Putamen (tissue), 1 donor: ENCODE results near the gene FGFR4.

Experiments
- DNase-seq: peaks from one replicate; pipeline ENCODE4 v3.0.0-alpha.2; 2016; ENCODE audit warnings: low spot score

FGFR4 gene

DNA sequence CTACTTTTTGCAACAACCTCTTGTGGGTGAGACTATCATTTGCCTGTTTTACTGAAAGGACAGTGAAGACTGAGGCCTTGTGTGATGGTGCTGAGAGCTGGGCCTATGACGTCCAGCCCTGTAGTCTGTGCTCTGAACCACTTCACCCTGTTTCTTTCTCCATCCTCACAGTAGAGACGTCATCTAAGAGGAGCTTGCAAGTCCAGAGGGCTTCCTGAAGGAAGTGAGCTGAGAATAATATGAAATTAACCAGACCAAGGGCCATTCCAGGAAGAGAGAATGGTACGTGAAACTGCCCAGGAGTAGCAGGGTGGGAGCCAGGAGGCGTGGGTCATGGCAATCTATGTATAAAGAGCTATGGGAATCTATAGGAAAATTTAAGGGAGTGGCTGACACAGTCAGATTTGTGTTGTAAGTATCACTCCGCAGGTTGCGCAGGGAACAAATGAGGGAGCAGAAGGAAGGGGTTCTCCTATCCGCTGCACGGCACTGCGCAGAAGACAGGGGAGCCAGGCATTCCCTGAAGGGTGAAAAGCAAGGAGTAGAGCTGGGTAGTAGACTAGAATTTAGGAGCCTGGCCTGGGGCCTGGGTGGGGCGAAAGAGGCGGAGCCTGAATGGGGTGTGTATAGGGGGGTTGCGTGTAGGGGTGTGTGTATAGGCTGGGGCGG, 596 bp upstream of the FGFR4 start:
- no peak for DNase-seq

DNA sequence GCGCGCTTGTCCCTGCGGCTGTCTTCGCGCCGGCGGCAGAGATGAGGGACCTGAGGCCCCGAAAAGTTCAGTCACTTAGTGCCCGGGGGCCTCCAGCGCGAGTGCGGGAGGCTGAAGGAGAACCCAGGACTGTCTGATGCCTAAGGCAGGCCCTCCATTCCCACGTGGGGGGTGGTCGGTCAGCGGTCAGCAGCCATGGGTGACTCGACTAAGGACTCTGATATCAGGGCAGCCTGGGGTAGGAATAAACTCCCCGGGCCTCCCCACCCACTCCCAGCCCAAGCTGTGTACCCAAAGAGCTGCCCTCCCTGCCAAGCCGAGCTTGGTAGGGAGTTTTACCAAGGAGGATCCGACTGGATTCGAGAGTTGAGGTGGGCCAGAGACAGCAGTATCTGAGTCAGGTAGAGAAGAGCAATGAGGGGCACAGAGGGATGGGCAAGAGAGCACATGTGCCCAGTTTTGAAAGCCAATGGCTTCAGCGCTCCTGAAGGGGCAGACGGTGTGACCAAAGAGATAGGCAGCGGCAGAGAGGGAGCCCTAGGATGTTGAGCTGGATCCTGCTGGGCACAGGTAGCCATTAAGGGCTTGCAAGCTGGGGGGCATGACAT, 787 bp downstream of the FGFR4 start:
- no peak for DNase-seq

DNA sequence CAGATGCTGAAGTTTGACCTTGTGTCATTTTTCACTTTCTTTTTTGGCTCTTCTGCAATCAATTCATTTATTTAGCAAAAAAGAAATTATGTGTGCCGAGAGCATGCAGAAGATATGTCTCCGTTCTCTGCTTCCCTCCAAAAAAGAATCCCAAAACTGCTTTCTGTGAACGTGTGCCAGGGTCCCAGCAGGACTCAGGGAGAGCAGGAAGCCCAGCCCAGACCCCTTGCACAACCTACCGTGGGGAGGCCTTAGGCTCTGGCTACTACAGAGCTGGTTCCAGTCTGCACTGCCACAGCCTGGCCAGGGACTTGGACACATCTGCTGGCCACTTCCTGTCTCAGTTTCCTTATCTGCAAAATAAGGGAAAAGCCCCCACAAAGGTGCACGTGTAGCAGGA, 2.4 kb downstream of the FGFR4 start:
- no peak for DNase-seq

DNA sequence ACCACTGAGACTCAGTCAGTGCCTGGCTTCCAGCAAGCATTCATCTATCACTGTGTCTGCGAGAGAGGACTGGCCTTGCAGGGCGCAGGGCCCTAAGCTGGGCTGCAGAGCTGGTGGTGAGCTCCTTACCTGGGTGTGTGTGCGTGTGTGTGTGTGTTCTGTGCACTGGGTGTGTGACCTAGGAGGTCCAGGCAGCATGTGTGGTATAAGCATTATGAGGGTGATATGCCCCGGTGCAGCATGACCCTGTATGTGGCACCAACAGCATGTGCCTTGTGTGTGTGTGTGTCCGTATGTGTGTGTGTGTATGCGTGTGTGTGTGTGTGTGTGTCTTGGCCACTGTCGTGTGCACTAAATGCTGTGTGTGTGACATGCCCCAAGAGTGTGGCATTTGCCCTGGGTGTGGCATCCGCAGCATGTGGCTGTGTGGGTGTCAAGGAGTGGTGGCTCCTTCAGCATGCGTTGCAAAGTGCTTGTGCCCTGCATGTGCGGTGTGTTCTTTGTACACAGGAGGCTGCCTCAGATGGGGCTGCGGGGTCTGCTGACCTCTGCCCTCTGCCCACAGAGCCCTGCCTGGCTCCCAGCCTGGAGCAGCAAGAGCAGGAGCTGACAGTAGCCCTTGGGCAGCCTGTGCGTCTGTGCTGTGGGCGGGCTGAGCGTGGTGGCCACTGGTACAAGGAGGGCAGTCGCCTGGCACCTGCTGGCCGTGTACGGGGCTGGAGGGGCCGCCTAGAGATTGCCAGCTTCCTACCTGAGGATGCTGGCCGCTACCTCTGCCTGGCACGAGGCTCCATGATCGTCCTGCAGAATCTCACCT, 3.3 kb downstream of the FGFR4 start:
- DNase-seq, result no peak

DNA sequence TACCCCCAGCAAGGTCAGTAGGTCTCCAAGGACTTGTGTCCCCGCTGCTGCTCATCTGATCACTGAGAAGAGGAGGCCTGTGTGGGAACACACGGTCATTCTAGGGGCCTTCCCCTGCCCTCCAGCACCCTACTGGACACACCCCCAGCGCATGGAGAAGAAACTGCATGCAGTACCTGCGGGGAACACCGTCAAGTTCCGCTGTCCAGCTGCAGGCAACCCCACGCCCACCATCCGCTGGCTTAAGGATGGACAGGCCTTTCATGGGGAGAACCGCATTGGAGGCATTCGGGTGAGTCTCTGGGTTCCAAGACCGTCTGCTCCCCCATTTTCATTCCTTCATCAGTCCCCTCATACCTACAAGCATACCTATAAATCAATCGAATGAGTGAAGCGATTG, 4.1 kb downstream of the FGFR4 start:
- no peak for DNase-seq

DNA sequence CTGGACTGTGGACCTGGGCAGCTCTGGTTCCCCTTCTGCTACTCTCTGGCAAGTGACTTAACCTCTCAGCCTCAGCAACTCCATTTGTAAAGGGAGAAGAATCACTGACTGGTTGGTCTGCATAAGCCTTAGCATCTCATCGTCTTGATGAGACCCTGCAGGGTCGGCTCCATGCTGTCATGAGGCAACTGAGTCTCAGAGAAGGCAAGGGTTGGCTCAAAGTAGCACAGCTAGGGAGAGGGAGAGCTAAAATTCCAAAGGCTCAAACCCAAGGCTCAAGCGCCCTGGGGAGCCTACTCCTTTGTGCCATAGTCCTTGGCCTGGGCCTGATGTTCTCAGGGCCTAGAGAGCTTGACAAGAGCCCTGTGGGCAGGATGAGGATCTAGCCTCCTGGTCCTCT, 4.5 kb downstream of the FGFR4 start:
- no peak for DNase-seq

DNA sequence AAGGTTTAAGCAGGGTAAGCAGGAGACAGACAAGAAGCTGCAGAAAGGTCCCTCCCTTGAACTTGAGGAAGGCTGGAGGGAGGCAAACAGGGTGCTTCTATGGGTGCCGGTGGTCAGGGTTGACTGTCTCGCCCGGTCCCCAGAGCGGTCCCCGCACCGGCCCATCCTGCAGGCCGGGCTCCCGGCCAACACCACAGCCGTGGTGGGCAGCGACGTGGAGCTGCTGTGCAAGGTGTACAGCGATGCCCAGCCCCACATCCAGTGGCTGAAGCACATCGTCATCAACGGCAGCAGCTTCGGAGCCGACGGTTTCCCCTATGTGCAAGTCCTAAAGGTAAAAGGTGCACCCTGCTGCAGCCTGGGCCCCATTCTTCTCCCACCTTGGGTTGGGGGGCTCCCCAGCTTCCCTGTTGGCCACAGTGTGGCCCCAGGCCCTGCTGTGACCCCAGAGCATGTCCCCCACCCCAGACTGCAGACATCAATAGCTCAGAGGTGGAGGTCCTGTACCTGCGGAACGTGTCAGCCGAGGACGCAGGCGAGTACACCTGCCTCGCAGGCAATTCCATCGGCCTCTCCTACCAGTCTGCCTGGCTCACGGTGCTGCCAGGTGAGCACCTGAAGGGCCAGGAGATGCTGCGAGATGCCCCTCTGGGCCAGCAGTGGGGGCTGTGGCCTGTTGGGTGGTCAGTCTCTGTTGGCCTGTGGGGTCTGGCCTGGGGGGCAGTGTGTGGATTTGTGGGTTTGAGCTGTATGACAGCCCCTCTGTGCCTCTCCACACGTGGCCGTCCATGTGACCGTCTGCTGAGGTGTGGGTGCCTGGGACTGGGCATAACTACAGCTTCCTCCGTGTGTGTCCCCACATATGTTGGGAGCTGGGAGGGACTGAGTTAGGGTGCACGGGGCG, 5.7 kb downstream of the FGFR4 start:
- DNase-seq, result no peak

DNA sequence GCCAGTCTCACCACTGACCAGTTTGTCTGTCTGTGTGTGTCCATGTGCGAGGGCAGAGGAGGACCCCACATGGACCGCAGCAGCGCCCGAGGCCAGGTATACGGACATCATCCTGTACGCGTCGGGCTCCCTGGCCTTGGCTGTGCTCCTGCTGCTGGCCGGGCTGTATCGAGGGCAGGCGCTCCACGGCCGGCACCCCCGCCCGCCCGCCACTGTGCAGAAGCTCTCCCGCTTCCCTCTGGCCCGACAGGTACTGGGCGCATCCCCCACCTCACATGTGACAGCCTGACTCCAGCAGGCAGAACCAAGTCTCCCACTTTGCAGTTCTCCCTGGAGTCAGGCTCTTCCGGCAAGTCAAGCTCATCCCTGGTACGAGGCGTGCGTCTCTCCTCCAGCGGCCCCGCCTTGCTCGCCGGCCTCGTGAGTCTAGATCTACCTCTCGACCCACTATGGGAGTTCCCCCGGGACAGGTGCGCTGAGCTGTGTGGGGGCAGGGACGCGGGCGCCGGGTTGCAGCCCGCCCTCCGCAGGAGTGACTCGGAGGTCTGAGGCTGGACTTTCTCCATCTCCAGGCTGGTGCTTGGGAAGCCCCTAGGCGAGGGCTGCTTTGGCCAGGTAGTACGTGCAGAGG, 6.5 kb downstream of the FGFR4 start:
- DNase-seq, result no peak

DNA sequence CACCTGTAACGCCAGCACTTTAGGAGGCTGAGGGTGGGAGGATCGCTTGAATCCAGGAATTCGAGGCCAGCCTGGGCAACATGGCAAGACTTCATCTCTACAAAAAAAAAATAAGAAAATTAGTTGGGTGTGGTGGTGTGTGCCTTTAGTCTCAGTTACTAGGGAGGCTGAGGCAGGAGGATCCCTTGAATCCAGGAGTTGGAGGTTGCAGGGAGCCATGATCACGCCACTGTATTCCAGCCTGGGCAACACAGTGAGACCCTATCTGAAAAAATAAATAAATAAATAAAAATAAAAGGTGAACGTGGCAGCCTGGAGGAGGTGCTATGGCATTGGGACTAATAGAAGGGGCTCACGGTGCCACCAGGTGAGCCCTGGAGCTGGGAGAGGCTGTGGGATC, 7.1 kb downstream of the FGFR4 start:
- DNase-seq, result no peak

DNA sequence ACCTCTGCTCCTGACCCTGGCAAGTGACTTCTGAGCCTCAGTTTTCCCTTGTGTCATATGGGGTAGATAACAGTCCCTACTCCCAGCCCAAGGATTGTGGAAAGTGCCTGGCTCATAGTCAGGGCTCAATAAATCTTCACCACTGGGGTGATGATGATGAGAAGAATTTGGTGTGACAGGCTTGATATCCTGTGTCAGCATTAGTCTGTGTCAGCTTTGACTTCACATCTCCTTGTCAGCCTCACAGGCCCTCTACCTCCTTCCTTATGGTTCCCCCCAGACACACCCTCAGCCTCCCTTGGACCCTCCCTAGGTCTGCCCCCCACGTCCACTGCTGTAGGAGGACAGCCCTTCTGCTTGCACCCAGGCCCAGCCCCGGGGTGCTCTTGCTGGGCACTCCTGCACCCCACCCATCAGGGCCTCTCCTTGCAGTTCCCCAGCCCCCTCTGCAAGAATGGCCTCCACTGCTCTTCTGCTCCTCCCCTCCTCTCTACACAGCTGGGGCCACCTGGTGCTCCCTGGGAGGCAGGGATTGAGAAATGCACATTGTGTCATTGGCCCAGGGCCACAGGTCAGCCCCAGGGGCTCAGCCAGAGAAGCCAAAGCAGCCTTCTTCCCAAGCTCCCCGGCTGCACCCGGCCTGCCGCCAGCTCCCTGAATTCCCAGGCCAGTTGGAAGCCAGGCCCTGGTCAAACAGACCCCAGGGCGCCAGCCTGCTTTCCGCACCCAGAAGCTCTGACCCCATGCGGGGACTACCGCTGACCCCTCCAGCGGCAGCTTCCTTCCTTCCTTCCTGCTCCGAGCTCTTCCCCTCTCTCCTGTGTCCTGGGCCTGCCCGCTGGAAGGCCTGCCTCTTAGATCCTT, 7.7 kb downstream of the FGFR4 start:
- no peak for DNase-seq

DNA sequence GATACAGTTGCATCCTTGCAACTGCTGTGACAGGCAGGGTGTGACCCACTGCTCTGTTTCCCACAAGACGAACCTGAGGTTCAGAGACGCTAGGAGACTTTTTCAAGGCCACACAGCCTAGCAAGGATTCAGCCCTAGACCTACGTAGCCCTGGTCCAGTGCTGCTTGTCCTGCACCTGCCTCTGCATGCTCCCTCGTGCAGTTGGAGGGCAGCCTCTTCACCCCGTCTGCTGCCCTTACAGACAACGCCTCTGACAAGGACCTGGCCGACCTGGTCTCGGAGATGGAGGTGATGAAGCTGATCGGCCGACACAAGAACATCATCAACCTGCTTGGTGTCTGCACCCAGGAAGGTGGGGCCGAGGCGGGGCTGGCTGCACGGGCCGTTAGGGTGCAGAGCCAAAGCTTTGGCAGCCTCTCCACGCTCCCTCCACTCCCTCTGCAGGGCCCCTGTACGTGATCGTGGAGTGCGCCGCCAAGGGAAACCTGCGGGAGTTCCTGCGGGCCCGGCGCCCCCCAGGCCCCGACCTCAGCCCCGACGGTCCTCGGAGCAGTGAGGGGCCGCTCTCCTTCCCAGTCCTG, 8.5 kb downstream of the FGFR4 start:
- DNase-seq, result no peak

DNA sequence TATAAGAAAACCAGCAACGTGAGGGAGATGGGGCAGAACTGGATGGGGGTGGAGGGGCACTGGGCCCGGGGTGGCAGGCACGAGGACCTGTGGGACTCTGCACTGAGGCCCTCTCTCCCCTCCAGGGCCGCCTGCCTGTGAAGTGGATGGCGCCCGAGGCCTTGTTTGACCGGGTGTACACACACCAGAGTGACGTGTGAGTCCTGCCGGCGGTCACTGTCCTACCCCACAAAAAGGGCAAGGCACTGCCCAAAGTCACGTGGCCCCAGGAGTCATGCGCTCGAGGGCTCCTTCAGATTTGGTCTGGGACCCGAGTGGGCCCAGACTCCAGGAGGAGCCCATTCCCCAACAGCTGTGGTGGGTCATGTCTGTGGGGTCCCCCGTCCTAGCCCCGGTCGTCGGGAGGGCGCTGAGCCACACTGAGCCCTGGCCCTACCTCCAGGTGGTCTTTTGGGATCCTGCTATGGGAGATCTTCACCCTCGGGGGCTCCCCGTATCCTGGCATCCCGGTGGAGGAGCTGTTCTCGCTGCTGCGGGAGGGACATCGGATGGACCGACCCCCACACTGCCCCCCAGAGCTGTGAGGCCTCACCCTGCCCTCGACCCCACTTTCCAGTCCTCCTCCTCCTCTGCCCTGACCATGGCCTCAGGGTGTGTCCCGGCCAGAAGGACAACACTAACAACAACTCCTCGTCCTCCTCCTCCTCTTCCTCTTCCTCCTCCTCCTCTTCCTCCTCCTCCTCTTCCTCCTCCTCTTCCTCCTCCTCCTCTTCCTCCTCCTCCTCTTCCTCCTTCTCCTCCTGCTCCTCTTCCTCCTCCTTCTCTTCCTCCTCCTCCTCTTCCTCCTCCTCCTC, 9.7 kb downstream of the FGFR4 start:
- DNase-seq, result no peak

DNA sequence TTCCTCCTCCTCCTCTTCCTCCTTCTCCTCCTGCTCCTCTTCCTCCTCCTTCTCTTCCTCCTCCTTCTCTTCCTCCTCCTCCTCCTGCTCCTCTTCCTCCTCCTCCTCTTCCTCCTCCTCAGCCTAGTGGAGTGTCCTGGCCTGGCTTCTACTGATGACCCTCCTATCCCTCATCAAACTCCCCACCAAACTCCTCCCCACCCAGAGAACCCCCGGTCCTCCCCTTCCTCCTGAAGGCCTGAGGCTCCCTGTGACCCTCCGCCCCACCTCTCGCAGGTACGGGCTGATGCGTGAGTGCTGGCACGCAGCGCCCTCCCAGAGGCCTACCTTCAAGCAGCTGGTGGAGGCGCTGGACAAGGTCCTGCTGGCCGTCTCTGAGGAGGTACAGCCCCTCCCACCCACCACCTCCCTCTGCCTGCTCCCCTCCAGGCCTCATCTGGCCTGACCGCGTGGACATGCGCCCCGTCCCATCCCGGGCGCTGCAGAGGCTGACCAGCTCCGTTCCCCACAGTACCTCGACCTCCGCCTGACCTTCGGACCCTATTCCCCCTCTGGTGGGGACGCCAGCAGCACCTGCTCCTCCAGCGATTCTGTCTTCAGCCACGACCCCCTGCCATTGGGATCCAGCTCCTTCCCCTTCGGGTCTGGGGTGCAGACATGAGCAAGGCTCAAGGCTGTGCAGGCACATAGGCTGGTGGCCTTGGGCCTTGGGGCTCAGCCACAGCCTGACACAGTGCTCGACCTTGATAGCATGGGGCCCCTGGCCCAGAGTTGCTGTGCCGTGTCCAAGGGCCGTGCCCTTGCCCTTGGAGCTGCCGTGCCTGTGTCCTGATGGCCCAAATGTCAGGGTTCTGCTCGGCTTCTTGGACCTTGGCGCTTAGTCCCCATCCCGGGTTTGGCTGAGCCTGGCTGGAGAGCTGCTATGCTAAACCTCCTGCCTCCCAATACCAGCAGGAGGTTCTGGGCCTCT, 10.6 kb downstream of the FGFR4 start:
- DNase-seq, result no peak

DNA sequence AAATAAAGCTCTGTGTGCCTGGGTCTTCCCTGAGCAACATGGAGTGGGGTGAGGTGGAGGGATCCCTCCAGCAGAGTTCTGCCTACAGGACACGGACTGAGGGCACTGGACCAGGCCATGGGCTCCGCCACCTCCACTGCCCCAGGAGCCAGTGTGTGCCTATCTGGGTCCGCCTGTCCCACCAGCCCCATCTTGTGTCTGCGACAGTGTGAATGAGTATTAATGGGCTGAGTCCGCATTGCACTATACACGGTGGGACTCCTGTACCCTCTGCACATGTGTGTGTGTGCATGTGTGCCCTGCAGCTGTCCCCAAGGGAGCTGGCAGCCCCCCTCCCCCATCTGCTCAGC, 11.4 kb downstream of the FGFR4 start:
- DNase-seq, result no peak

DNA sequence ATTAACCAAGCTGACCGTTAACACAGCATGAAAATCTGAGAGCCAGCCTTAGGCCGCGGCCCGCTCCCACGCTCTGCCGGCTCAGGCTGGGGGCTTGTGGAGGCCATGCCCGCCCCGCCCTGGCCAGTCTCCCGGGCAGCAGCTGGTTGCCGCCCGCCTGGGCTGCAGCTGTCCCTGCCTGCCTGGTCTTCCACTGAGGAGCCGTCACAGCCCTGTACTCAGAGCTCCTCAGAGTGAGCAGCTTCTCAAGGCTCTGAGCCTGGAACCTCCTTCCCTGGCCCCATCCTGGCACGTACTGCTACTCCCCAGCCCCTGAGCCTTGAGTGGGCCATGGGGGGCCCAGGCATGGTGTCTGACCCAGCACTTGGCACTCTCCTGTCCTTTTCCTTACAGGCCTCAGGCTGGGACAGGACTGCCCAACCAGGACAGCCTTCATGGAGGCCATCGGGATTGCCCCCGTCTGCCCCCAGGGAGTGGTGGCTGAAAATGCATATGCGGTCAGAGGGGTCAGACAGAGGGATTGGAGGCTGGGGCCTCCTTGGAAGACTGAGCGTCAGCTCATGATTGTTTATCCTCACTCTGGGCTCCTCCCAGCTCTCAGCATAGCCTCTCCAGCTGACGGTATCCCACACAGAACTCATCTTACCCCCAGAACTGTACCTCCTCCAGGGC, 11.9 kb downstream of the FGFR4 start:
- no peak for DNase-seq

DNA sequence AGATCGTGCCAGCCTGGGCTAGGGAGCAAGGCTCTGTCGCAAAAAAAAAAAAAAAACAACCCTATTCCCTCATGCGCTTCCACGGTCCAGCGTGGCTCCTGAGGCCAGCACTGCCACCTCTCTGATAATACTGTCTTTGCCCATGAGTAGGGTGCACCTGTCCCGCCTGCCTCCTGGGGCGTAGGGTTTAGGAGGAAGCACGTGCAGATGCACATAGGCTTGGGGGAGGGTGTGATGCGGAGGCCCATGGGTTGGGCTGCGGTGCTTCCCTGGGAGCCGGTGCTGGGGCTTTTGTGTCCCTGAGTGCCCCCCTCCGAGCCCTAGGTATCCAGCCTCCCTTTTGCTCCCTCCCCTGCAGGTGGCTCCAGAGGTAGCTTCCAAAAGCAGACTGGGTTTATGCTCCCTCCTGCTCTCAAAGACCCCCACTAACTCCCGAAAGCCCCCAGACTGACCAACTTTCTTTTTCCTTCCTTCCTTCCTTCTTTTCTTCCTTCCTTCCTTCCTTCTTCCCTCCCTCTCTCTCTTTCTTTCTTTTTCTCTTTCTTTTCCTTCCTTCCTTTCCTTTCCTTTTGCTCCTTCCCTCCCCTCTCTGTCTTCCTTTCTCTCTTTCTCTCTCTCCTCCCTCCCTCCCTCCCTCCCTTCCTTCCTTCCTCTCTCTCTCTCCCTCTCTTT, 12.8 kb downstream of the FGFR4 start:
- no peak for DNase-seq

DNA sequence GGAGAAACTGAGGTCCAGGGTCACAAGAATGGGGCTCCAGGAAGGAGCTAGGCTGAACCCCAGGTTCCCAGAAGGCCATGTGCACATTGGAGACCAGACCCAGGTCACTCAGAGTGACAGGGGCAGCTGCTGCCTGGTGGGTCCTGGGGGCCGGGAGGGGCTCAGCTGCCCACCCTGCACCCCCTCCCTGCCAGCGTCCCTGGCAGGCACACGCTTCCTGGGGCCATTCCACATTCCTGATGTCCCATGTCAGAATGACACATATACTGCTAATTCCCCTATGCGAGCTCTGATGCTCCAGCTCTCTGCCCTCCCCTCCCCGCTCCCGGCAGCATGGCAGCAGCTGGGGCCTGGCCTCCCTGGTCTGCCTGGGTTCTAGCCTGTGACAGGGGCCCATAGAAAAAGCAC, 14.0 kb downstream of the FGFR4 start:
- no peak for DNase-seq
